IPS-18c (cell line): ENCODE data around the gene MAPK1IP1L.
"Not testable (repeated sequence)": the region's sequence is repeated elsewhere in the genome, so short reads cannot be mapped to it uniquely, and the experiment has no call there.

ENCODE experiments used
- H3K4me3 ChIP-seq: 2 replicates; pipeline ENCODE4 v1.7.0; 2013; ENCODE audit warnings: low read depth, mild to moderate bottlenecking, low read length, moderate library complexity; ENCODE audit not compliant: insufficient read depth
- H3K9me3 ChIP-seq: one replicate; pipeline ENCODE4 v1.6.1; 2013; ENCODE audit warnings: mild to moderate bottlenecking, low read length, moderate library complexity; ENCODE audit not compliant: control insufficient read depth, insufficient read depth

The MAPK1IP1L gene

GRCh38 chr14:55051423-55052268 lies at the start of gene MAPK1IP1L:
TSS of gene MAPK1IP1L (plus strand) at chr14:55051647. CDS start at chr14:55061684, 10,037 bp downstream.
- peak within 1 kb of the TSS; percentile 94 for H3K4me3 ChIP-seq
- H3K9me3 ChIP-seq: no peaks in the 10 kb centered on the region

- Histone ChIP-seq H3K9me3 (no peaks in the 10 kb centered on the region), H3K4me3 (no peak overlapping the region)
Measured at GRCh38 chr14:55005071-55005470, 46.4 kb upstream of the MAPK1IP1L start.

- H3K9me3 ChIP-seq: no peaks in the 10 kb centered on the region
- H3K4me3 ChIP-seq: no peak overlapping the region
Measured at GRCh38 chr14:55015006-55015405, 36.4 kb upstream of the MAPK1IP1L start.

- no peak overlapping the region for H3K4me3 ChIP-seq
- no peaks in the 10 kb centered on the region for H3K9me3 ChIP-seq
Measured at GRCh38 chr14:55019968-55020554, 31.4 kb upstream of the MAPK1IP1L start.

- H3K4me3 ChIP-seq: not testable (repeated sequence)
Measured at GRCh38 chr14:55024365-55024764, 27.1 kb upstream of the MAPK1IP1L start.

GRCh38 chr14:55025948-55026347 lies 25.5 kb upstream of the MAPK1IP1L start:
- Histone ChIP-seq H3K9me3 (no peaks in the 10 kb centered on the region), H3K4me3 (peak overlapping the region; percentile 93)

More at GRCh38 chr14:55024365-55024764, 27.1 kb upstream of the MAPK1IP1L start:
- not testable (repeated sequence) for H3K9me3 ChIP-seq

GRCh38 chr14:55026441-55026792 lies 25.0 kb upstream of the MAPK1IP1L start:
- H3K4me3 ChIP-seq: peak overlapping the region; percentile 93
- H3K9me3 ChIP-seq: no peaks in the 10 kb centered on the region

- H3K4me3 ChIP-seq: peak within 1 kb of the TSS; percentile 93
- H3K9me3 ChIP-seq: no peaks in the 10 kb centered on the region
Measured at GRCh38 chr14:55026793-55027561, 24.5 kb upstream of the MAPK1IP1L start, which contains the start of the genes SOCS4 and WDHD1. TSS of gene SOCS4 (plus strand) at chr14:55027236. CDS start at chr14:55043042, 15,806 bp downstream. TSS of gene WDHD1 (minus strand) at chr14:55027099. CDS start at chr14:55026787, 312 bp downstream.

GRCh38 chr14:55028066-55028465 lies 23.4 kb upstream of the MAPK1IP1L start:
- Histone ChIP-seq H3K4me3 (peak overlapping the region; percentile 93), H3K9me3 (no peaks in the 10 kb centered on the region)

- H3K4me3 ChIP-seq: peak overlapping the region; percentile 93; the same call in 1 of the 2 replicates
- H3K9me3 ChIP-seq: no peaks in the 10 kb centered on the region
Measured at GRCh38 chr14:55028476-55028875, 23.0 kb upstream of the MAPK1IP1L start.

GRCh38 chr14:55031190-55031589 lies 20.3 kb upstream of the MAPK1IP1L start:
- Histone ChIP-seq H3K4me3 (no peak overlapping the region), H3K9me3 (no peaks in the 10 kb centered on the region)

- not testable (repeated sequence) for H3K9me3 ChIP-seq, H3K4me3 ChIP-seq
Measured at GRCh38 chr14:55037995-55038394, 13.5 kb upstream of the MAPK1IP1L start.

GRCh38 chr14:55038708-55039107 lies 12.7 kb upstream of the MAPK1IP1L start:
- Histone ChIP-seq H3K9me3 (no peaks in the 10 kb centered on the region), H3K4me3 (no peak overlapping the region)

- Histone ChIP-seq H3K9me3 (no peaks in the 10 kb centered on the region), H3K4me3 (no peak overlapping the region)
Measured at GRCh38 chr14:55043528-55043927, 7.9 kb upstream of the MAPK1IP1L start.

GRCh38 chr14:55045087-55045486 lies 6.4 kb upstream of the MAPK1IP1L start:
- Histone ChIP-seq H3K4me3 (no peak overlapping the region), H3K9me3 (no peaks in the 10 kb centered on the region)

GRCh38 chr14:55047301-55048053 lies 4.0 kb upstream of the MAPK1IP1L start:
- no peak overlapping the region for H3K4me3 ChIP-seq
- H3K9me3 ChIP-seq: no peaks in the 10 kb centered on the region

- no peak overlapping the region for H3K4me3 ChIP-seq
- H3K9me3 ChIP-seq: no peaks in the 10 kb centered on the region
Measured at GRCh38 chr14:55048900-55049436, 2.5 kb upstream of the MAPK1IP1L start.
